Upper lobe of right lung (tissue), 1 donor: ENCODE results near the gene SLA2. TPM values are rescaled to one million over a fixed set of nuclear protein-coding genes. Genes with fewer than 3 reads are reported as not detected.

Experiments used
- ATAC-seq: fragments of 200-7000 bp; cut with Tn5 transposase; one replicate; pipeline ENCODE4 v1.9.1; 2020; ENCODE audit warnings: mild to moderate bottlenecking, moderate library complexity
- DNase-seq: peaks from one replicate; pipeline ENCODE4 v3.0.0-alpha.2; 2020
- H3K27ac ChIP-seq: fragments of 200-600 bp; one replicate; pipeline ENCODE4 v1.8.0; 2022
- H3K27me3 ChIP-seq: fragments of 200-600 bp; one replicate; pipeline ENCODE4 v1.8.0; 2022; ENCODE audit warnings: mild to moderate bottlenecking
- H3K36me3 ChIP-seq: fragments of 200-600 bp; one replicate; pipeline ENCODE4 v1.8.0; 2022
- H3K4me1 ChIP-seq: fragments of 200-600 bp; one replicate; pipeline ENCODE4 v1.8.0; 2022
- H3K4me3 ChIP-seq: fragments of 200-600 bp; one replicate; pipeline ENCODE4 v1.8.0; 2022; ENCODE audit warnings: mild to moderate bottlenecking
- H3K9me3 ChIP-seq: fragments of 200-600 bp; one replicate; pipeline ENCODE4 v1.8.0; 2022
- intact Hi-C: fragments of 100-400 bp; cut with DNase I; formaldehyde crosslinking; loops from one replicate; pipeline ENCODE4 v1.11.0; 2022
- total RNA-seq: library from RNA; stranded (reverse); fragmentation: NEBNext Ultra II Directional; extraction: Animal tissue kit (Norgen Biotek cat#: 25700); gene quantifications from one replicate; pipeline ENCODE4 v1.2.1, GENCODE V29; 2021
- TF ChIP-seq, protein P1 (sequence below): fragments of 200-600 bp; IDR thresholded peaks from one replicate; pipeline ENCODE4 v1.8.0; 2022; ENCODE audit warnings: antibody characterized with exemption
- donor health status: DM: no; HTN: yes; CAD: no; lungs with severe emphysema.

SLA2 gene
- total RNA-seq, 1 donor from 2014 or later, result 1.9 TPM

DNA sequence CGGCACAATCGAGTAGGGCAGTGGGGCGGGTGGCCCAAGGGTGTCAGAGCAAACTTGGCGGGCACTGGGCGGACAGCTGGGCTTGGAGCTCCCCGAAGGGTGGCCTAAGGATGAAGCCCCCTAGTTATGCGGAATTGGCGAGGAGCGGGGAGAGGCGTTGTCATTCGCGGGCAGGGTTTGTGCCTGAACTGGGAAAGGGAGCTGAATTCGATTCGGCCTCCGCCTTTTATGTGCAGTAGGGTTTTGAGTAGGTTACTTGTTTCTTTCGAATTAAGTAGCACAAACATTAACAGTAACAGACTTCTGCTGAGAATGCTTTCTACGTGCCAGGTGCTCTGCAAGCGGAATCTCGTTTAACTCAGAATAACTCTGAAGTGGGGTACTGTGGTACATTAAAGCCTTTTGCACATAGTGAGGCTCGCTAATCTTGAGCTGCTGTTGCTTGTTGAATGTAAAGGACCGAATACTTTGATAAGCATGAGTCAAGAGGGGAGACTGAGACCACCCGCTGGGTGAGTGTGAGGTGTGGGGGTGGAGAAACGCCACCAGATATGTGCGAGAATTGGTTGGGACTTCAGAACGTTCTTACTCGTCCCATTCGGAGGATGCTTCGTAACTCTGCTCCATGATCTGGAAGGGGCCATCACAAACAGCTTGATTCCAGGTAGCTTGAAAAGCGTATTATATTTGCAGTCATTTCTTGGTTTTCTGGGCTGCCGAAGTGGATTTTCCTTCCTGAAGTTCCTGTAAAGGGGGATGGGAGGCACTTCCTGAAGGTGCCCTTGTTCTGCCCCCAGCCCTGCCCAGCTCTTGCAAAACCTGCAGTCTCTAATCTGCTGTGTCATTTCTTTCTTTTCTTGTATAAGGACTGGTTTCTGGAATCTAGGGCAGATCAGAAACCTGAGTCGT, 39.6 kb downstream of the SLA2 start:
- Histone ChIP-seq H3K36me3 (peaks cover 37% of the 10 kb centered on the region), H3K27me3 (no peaks in the 10 kb centered on the region), H3K9me3 (no peaks in the 10 kb centered on the region), H3K27ac (peak overlapping the region; percentile 89), H3K4me3 (peak overlapping the region; percentile 91), H3K4me1 (peaks cover 23% of the 10 kb centered on the region)
- TF ChIP-seq, protein P1, sequence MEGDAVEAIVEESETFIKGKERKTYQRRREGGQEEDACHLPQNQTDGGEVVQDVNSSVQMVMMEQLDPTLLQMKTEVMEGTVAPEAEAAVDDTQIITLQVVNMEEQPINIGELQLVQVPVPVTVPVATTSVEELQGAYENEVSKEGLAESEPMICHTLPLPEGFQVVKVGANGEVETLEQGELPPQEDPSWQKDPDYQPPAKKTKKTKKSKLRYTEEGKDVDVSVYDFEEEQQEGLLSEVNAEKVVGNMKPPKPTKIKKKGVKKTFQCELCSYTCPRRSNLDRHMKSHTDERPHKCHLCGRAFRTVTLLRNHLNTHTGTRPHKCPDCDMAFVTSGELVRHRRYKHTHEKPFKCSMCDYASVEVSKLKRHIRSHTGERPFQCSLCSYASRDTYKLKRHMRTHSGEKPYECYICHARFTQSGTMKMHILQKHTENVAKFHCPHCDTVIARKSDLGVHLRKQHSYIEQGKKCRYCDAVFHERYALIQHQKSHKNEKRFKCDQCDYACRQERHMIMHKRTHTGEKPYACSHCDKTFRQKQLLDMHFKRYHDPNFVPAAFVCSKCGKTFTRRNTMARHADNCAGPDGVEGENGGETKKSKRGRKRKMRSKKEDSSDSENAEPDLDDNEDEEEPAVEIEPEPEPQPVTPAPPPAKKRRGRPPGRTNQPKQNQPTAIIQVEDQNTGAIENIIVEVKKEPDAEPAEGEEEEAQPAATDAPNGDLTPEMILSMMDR, result no peak
- intact Hi-C loops, result no loop called here
- peak; percentile 71 for DNase-seq
- peak; percentile 17 for ATAC-seq

DNA sequence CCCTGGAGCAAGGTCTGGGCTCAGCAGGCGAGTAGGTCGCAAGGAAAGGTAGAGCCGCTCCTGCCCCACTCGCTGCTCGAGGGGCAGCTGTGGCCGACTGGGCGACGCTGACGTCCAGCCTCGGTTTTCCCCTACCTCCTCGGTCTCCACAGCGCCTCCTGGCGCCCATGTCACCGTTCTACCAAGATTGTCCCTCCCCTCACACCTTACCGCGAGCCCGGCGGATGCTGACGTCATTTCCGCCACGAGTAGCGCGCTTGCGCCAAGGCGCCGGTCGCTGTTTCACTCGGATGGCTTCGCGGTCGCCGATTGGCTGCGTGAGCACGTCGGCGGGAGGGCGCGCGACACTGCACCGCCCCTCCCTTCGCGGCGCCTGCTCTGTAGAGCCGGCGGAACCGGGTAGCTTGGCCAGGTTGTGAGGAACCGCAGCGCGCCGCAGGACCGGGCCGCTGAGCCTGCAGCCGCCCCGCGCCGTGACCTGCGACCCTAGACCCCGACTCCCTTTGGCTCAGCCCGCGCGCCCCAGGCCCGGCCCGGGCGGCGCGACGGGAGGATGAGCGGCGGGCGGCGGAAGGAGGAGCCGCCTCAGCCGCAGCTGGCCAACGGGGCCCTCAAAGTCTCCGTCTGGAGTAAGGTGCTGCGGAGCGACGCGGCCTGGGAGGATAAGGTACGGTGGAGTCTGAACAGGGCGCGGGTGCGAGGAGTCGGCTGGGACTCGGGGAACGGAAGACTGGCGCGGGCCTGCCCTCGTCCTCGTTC, 40.4 kb downstream of the SLA2 start, which contains the start of gene RAB5IF:
TSS of gene RAB5IF (plus strand) at position 381 of the 759 bp plus-strand sequence. CDS start at position 554, 173 bp downstream.
- TF ChIP-seq, protein P1, result peak; percentile 93

DNA sequence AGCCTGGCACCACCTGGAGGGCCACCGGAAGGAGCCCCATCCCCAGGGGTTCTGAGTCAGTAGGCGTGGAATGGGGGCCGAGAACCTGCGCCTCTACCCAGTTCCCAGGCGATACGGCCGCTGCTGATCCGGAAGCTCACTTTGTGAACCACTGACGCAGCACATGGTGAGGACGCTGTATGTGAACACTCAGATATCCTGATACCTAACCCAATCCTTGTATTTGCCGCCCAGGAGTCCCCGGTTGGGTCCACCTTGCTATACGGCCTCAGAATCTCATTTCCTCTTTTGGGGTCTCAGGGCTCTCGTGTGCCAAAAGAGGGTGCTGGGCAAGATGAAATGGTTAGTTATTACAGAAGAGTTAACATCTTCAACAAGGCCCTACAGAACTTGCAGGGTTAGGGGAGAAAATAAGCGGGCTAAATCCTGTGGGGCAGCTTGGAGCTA, 41.0 kb downstream of the SLA2 start:
- intact Hi-C loops, result no loop called here
- Histone ChIP-seq H3K27me3 (no peaks in the 10 kb centered on the region), H3K4me1 (peaks cover 23% of the 10 kb centered on the region), H3K4me3 (peak overlapping the region; percentile 91), H3K27ac (peak overlapping the region; percentile 86), H3K9me3 (no peaks in the 10 kb centered on the region), H3K36me3 (peaks cover 22% of the 10 kb centered on the region)
- peak; percentile 70 for DNase-seq
- TF ChIP-seq, protein P1, result no peak
- peak; percentile 1 for ATAC-seq

More for the DNA sequence above, 40.4 kb downstream of the SLA2 start, which contains the start of gene RAB5IF:
- Histone ChIP-seq H3K27me3 (no peaks in the 10 kb centered on the region), H3K4me1 (peaks cover 23% of the 10 kb centered on the region), H3K36me3 (peaks cover 28% of the 10 kb centered on the region), H3K27ac (peak within 1 kb of the TSS; percentile 89), H3K9me3 (no peaks in the 10 kb centered on the region), H3K4me3 (peak within 1 kb of the TSS; percentile 91)
- intact Hi-C loops, result no loop called here
- DNase-seq, result peak; percentile 100
- ATAC-seq, result peak; percentile 97

DNA sequence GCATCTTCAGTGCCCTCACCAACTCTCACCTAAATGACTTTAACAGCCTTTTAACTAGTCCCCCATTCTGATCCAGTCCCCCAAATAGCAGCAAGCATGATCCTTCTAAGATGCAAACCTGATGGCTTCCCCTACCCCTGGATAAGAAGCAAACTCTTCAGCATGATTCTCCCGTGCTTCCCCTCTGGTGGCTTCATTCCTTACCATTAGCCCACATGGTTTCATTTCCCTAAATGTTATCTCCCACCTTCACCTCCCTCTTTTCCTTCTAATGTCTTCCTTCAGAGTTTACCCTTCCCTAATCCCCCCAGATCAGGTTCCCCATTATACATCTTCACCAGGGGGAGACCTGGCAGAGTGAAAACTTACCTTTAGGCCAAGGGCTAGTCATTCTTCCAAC, 44.5 kb downstream of the SLA2 start:
- Histone ChIP-seq H3K9me3 (no peaks in the 10 kb centered on the region), H3K27me3 (no peaks in the 10 kb centered on the region), H3K4me1 (peaks cover 9% of the 10 kb centered on the region), H3K36me3 (no peaks in the 10 kb centered on the region), H3K4me3 (no peak overlapping the region), H3K27ac (no peak overlapping the region)
- TF ChIP-seq, protein P1, result no peak
- no peak for DNase-seq
- ATAC-seq, result no peak
- intact Hi-C loops, result no loop called here

DNA sequence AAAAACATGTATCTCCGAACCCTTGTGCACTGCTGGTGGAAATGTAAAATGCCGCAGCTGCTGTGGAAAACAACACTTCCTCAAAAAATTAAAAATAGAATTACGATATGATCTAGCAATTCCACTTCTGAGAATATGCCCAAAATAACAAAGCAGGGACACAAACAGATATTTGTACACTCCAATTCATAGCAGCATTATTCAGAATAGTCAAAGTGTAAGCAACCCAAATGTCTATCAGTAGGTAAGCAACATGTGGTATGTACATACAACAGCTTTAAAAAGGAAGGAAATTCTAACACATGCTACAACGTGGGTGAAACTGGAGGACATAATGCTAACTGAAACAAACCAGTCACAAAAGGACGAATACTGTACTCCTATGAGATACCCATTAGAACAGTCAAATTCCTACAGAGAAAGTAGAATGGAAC, 46.1 kb downstream of the SLA2 start:
- TF ChIP-seq, protein P1, result no peak
- Histone ChIP-seq H3K4me3 (no peak overlapping the region), H3K27ac (no peak overlapping the region), H3K36me3 (no peaks in the 10 kb centered on the region), H3K4me1 (peaks cover 2% of the 10 kb centered on the region), H3K9me3 (no peaks in the 10 kb centered on the region), H3K27me3 (no peaks in the 10 kb centered on the region)
- DNase-seq (no peak), ATAC-seq (no peak)
- intact Hi-C loops, result no loop called here
